K562 (cell line): ENCODE data around the gene AACS. TPM values are rescaled to one million over a fixed set of nuclear protein-coding genes. Genes with fewer than 3 reads are reported as not detected.

ENCODE experiments used
- ATAC-seq: fragments of 200-7000 bp; cut with Tn5 transposase; 3 replicates; pipeline ENCODE4 v1.9.1; 2020; ENCODE audit warnings: moderate library complexity
- BruUV-seq: library from RNA; stranded (reverse); fragments of 400-500 nt; replicated peaks from 2 replicates; lab custom pipeline; 2021; lab: Mats Ljungman, UMichigan
- CTCF ChIA-PET: fragments of 300-600 bp; formaldehyde crosslinking; extraction: SDS; loops from one replicate; lab custom pipeline; 2021; ENCODE audit warnings: low intra/inter-chr PET ratio; lab: Yijun Ruan, JAX
- POLR2A ChIA-PET: fragments of 300-600, 350-650 bp; sonication (Branson Sonifier 250); formaldehyde crosslinking; extraction: SDS; loops from one replicate; lab custom pipeline; 2021; ENCODE audit warnings: antibody characterized with exemption, inconsistent platforms; lab: Yijun Ruan, JAX
- DNase-seq, 4 experiments: peaks; one replicate each; pipeline versions ENCODE4 v3.0.0 to v3.0.0-alpha.2; 2011 to 2018; ENCODE audit warnings: low spot score in 3 of 4, mixed read lengths in 3 of 4; ENCODE audit errors: extremely low read depth in 1 of 4
- FAIRE-seq: peaks from 2 replicates; lab custom pipeline; 2011; peaks lifted over from hg19 to GRCh38; lab: Jason Lieb, UNC
- H2AFZ ChIP-seq: 2 replicates; pipeline ENCODE4 v1.6.0; 2011; ENCODE audit warnings: low read depth, low read length, control low read depth, inconsistent platforms
- H3K27ac ChIP-seq: fragments of 200-600 bp; 3 replicates; pipeline ENCODE4 v1.8.0; 2011; ENCODE audit warnings: low read depth, mild to moderate bottlenecking, control low read depth, inconsistent platforms, low read length, moderate library complexity, mixed read lengths; ENCODE audit errors: extremely low read depth
- H3K27me3 ChIP-seq, 2 experiments: fragments of 300-600 bp in 1 of 2; 2 replicates in 1 of 2; 3 replicates in 1 of 2; pipeline versions ENCODE4 v1.6.0 to v1.8.0; 2011; ENCODE audit warnings: inconsistent platforms in 2 of 2, low read length in 2 of 2, mild to moderate bottlenecking in 1 of 2, mixed read lengths in 1 of 2, moderate library complexity in 1 of 2; ENCODE audit not compliant: control insufficient read depth in 2 of 2, insufficient read depth in 2 of 2
- H3K36me3 ChIP-seq: fragments of 300-600 bp; 3 replicates; pipeline ENCODE4 v1.8.0; 2011; ENCODE audit warnings: mild to moderate bottlenecking, low read length, inconsistent platforms; ENCODE audit not compliant: control insufficient read depth, insufficient read depth
- H3K4me1 ChIP-seq, 2 experiments: fragments of 200-600 bp in 1 of 2; replicated peaks in 1 of 2; 2 replicates in 1 of 2; 3 replicates in 1 of 2; pipeline versions ENCODE4 v1.5.1 to v1.8.0; 2011; ENCODE audit warnings: inconsistent platforms in 2 of 2, low read length in 2 of 2, mild to moderate bottlenecking in 1 of 2, mixed read lengths in 1 of 2, moderate library complexity in 1 of 2; ENCODE audit not compliant: control insufficient read depth in 2 of 2, insufficient read depth in 2 of 2
- H3K4me2 ChIP-seq: 2 replicates; pipeline ENCODE4 v1.6.1; 2011; ENCODE audit warnings: low read length, control low read depth, inconsistent platforms, mixed read lengths; ENCODE audit not compliant: insufficient read depth
- H3K4me3 ChIP-seq: fragments of 200-600 bp; sonication (generic), shearing (Covaris generic); 2 replicates; pipeline ENCODE4 v1.5.1; 2016; ENCODE audit warnings: control low read depth, inconsistent platforms
- H3K79me2 ChIP-seq: fragments of 200-600 bp; 3 replicates; pipeline ENCODE4 v1.8.0; 2011; ENCODE audit warnings: low read length, inconsistent platforms; ENCODE audit not compliant: control insufficient read depth, insufficient read depth
- H3K9ac ChIP-seq, 2 experiments: 2 replicates each; pipeline versions ENCODE4 v1.6.0 to v1.6.1; 2011; ENCODE audit warnings: low read depth in 2 of 2, low read length in 2 of 2, control low read depth in 1 of 2, inconsistent platforms in 1 of 2, mild to moderate bottlenecking in 1 of 2, mixed read lengths in 1 of 2; ENCODE audit not compliant: insufficient read depth in 1 of 2
- H3K9me1 ChIP-seq: one replicate; pipeline ENCODE4 v1.6.0; 2011; ENCODE audit warnings: inconsistent platforms, mild to moderate bottlenecking, low read length, moderate library complexity; ENCODE audit not compliant: control insufficient read depth, insufficient read depth
- H3K9me3 ChIP-seq: replicated peaks from 2 replicates; pipeline ENCODE4 v1.5.1; 2011; ENCODE audit warnings: low read depth, low read length, inconsistent platforms; ENCODE audit not compliant: control insufficient read depth, insufficient read depth
- H4K20me1 ChIP-seq: replicated peaks from 2 replicates; pipeline ENCODE4 v1.6.1; 2011; ENCODE audit warnings: low read length, inconsistent platforms, mixed read lengths; ENCODE audit not compliant: control insufficient read depth, insufficient read depth
- ELK3 ChIP-seq: fragments of 450-650 bp; formaldehyde crosslinking; IDR thresholded peaks from 2 replicates; pipeline ENCODE4 v1.4.0; 2020; ENCODE audit warnings: mild to moderate bottlenecking
- NFXL1 ChIP-seq: fragments of 450-650 bp; formaldehyde crosslinking; IDR thresholded peaks from 2 replicates; pipeline ENCODE4 v1.4.0; 2021; ENCODE audit warnings: mild to moderate bottlenecking
- SNIP1 ChIP-seq: fragments of 450-650 bp; IDR thresholded peaks from 2 replicates; pipeline ENCODE4 v1.7.1; 2017; ENCODE audit warnings: low read depth, mild to moderate bottlenecking
- WGBS: fragments of 100-300 bp; shearing (Covaris generic); methylation state at CpG from one replicate; pipeline ENCODE4 v1.1.6; 2016; ENCODE audit warnings: low coverage, mixed read lengths; ENCODE audit not compliant: insufficient coverage; ENCODE audit errors: missing lambda C conversion rate; 5-methylcytosine and 5-hydroxymethylcytosine counted together
- in situ Hi-C: fragments of 300-500 bp; cut with MboI; formaldehyde crosslinking; loops from 4 replicates; pipeline ENCODE4 v1.15.0; 2018; ENCODE audit warnings: inconsistent platforms, mixed read lengths
- intact Hi-C: fragments of 100-400 bp; cut with micrococcal nuclease; formaldehyde crosslinking; loops from 2 replicates; pipeline ENCODE4 v1.14.2; 2022
- polyA plus RNA-seq, 8 experiments: library from polyadenylated mRNA; depleted of rRNA in 4 of 8; stranded (reverse) in 5 of 8; unstranded in 3 of 8; fragments of >200 nt; fragmentation: Nextera tagmentation in 2 of 8; fragmentation: Illumina TruSeq in 1 of 8; extraction: Ambion mirVana in 2 of 8; extraction: Trizol in 1 of 8; gene quantifications; 2 replicates each; pipeline versions ENCODE4 v1.2.1 to v1.2.3, GENCODE V29; 2011 to 2014; ENCODE audit warnings: inconsistent platforms in 1 of 8, missing spikeins in 1 of 8
- total RNA-seq, 7 experiments: library from RNA; depleted of rRNA in 6 of 7; stranded (reverse); fragments of >200 nt in 6 of 7; fragmentation: Illumina TruSeq in 2 of 7; extraction: Trizol in 2 of 7; gene quantifications; 2 replicates each; pipeline versions ENCODE4 v1.2.1 to v1.2.3, GENCODE V29; 2011 to 2021; ENCODE audit warnings: low replicate concordance in 1 of 7

The AACS gene
- total and polyA plus RNA-seq, 9 of the 15 experiments (the other 6 are each of a cell fraction or from before 2014, with no cell fraction given): 2.4 to 13.0 (median 6.0) TPM

GRCh38 chr12:125105600-125105999 is 40.4 kb downstream of the AACS start:
- Histone ChIP-seq H3K79me2 (no peaks in the 10 kb centered on the region), H3K9me1 (no peaks in the 10 kb centered on the region), H4K20me1 (0 out of 2 replicates have a peak, but pooled peaks cover 4% of the 10 kb centered on the region), H3K4me1 (peaks cover 0 to 7% of the 10 kb centered on the region in 2 experiments; a peak in 2 of 5 replicates), H3K9me3 (no peaks in the 10 kb centered on the region), H3K36me3 (peaks cover 24% of the 10 kb centered on the region; the same call in 2 of the 3 replicates), H3K9ac (no peak overlapping the region), H3K27me3 (peaks cover 0 to 3% of the 10 kb centered on the region in 2 experiments; a peak in 1 of 5 replicates), H3K4me3 (no peak overlapping the region), H3K27ac (no peak overlapping the region), H3K4me2 (no peak overlapping the region), H2AFZ (no peak overlapping the region)
- no peak for FAIRE-seq
- 34% methylated on average over 6 of the region's 6 CpGs for WGBS
- no peak for DNase-seq
- ChIA-PET POLR2A (interaction anchor here (0.8 kb wide), 1 partner anchor 16 kb away, joined by 3 read pairs; no protein-coding TSS in a partner anchor), CTCF (no interaction called here)
- ATAC-seq: no peak
- in situ Hi-C loops: no loop called here
- intact Hi-C loops: no loop called here
- TF ChIP-seq SNIP1 (no peak), ELK3 (CRISPR knock-in tag) (no peak), NFXL1 (no peak)
- BruUV-seq: no TSS peak
